OCI-LY7 (cell line): Measurements from ENCODE around the gene IL17D. TPM values are rescaled to one million over a fixed set of nuclear protein-coding genes. Genes with fewer than 3 reads are reported as not detected.

Experiments
- BruUV-seq: library from RNA; stranded (reverse); fragments of 400-500 nt; replicated peaks from 2 replicates; lab custom pipeline; 2021; lab: Mats Ljungman, UMichigan
- CTCF ChIA-PET: fragments of 300-600 bp; sonication (Branson Sonifier 250); formaldehyde crosslinking; loops from one replicate; lab custom pipeline; 2022; ENCODE audit warnings: antibody characterized with exemption; ENCODE audit not compliant: unreplicated experiment; lab: Charles Lee
- POLR2A ChIA-PET: fragments of 300-600 bp; sonication (Branson Sonifier 250); formaldehyde crosslinking; loops from one replicate; lab custom pipeline; 2022; ENCODE audit warnings: antibody characterized with exemption; lab: Charles Lee
- DNase-seq: peaks from one replicate; pipeline ENCODE4 v3.0.0-alpha.2; 2015; ENCODE audit warnings: low spot score
- H2AFZ ChIP-seq: fragments of 200-600 bp; sonication (generic), shearing (Covaris generic); 2 replicates; pipeline ENCODE4 v1.6.1; 2014; ENCODE audit warnings: mild to moderate bottlenecking, antibody characterized with exemption, low read length, moderate library complexity
- H3K27ac ChIP-seq: fragments of 200-600 bp; sonication (generic); 2 replicates; pipeline ENCODE4 v1.5.1; 2014; ENCODE audit warnings: mixed run types, low read depth, mild to moderate bottlenecking, moderate library complexity, low read length, inconsistent platforms; ENCODE audit not compliant: poor library complexity, severe bottlenecking
- H3K36me3 ChIP-seq: fragments of 200-600 bp; sonication (generic); 2 replicates; pipeline ENCODE4 v1.6.1; 2014; ENCODE audit warnings: mild to moderate bottlenecking, antibody characterized with exemption, low read length, moderate library complexity, mixed read lengths; ENCODE audit not compliant: insufficient read depth
- H3K4me1 ChIP-seq: fragments of 200-600 bp; sonication (generic); 2 replicates; pipeline ENCODE4 v1.5.1; 2014; ENCODE audit warnings: mild to moderate bottlenecking, low read length; ENCODE audit not compliant: insufficient read depth, poor library complexity, severe bottlenecking
- H3K4me2 ChIP-seq: fragments of 200-600 bp; sonication (generic); 2 replicates; pipeline ENCODE4 v1.6.1; 2014; ENCODE audit warnings: mild to moderate bottlenecking, low read length
- H3K4me3 ChIP-seq: fragments of 200-600 bp; sonication (generic); 2 replicates; pipeline ENCODE4 v1.5.1; 2014; ENCODE audit warnings: mild to moderate bottlenecking, low read depth, low read length; ENCODE audit not compliant: poor library complexity, severe bottlenecking
- H3K79me2 ChIP-seq: fragments of 200-600 bp; sonication (generic); 2 replicates; pipeline ENCODE4 v1.6.1; 2016; ENCODE audit warnings: low read depth, mild to moderate bottlenecking, low read length, moderate library complexity, mixed read lengths; ENCODE audit not compliant: insufficient read depth
- H3K9me2 ChIP-seq: fragments of 200-600 bp; sonication (generic); 2 replicates; pipeline ENCODE4 v1.6.1; 2016; ENCODE audit warnings: mild to moderate bottlenecking, low read length, mixed read lengths; ENCODE audit not compliant: insufficient read depth
- H3K9me3 ChIP-seq: fragments of 200-600 bp; sonication (generic); 2 replicates; pipeline ENCODE4 v1.6.1; 2014; ENCODE audit warnings: mild to moderate bottlenecking, mixed run types, low read length, mixed read lengths
- H4K20me1 ChIP-seq: fragments of 200-600 bp; sonication (generic); 2 replicates; pipeline ENCODE4 v1.6.1; 2014; ENCODE audit warnings: mild to moderate bottlenecking, antibody characterized with exemption, low read length, moderate library complexity, mixed read lengths; ENCODE audit not compliant: insufficient read depth
- EZH2phosphoT487 ChIP-seq: fragments of 200-600 bp; sonication (generic); IDR thresholded peaks from 2 replicates; pipeline ENCODE4 v1.6.1; 2018; ENCODE audit warnings: low read depth, borderline replicate concordance, mild to moderate bottlenecking, mixed run types, antibody characterized with exemption, low read length, moderate library complexity, mixed read lengths
- intact Hi-C: fragments of 100-400 bp; cut with micrococcal nuclease; formaldehyde crosslinking; loops from one replicate; pipeline ENCODE4 v1.10.0; 2022; ENCODE audit not compliant: unreplicated experiment
- total RNA-seq, 2 experiments: library from RNA; depleted of rRNA in 1 of 2; stranded (reverse); fragments of >200 nt in 1 of 2; shearing (Covaris generic) in 1 of 2; gene quantifications; 2 replicates each; pipeline ENCODE4 v1.2.3, GENCODE V29; 2014 to 2022
- TF ChIP-seq, protein P1 (sequence below): fragments of 200-600 bp; sonication (generic); conservative IDR thresholded peaks from 2 replicates; pipeline ENCODE4 v1.5.1; 2014; ENCODE audit warnings: mild to moderate bottlenecking, antibody characterized with exemption, low read length, moderate library complexity, mixed read lengths

The IL17D gene
- total RNA-seq, 2 experiments from 2014 or later: 0.51 to 1.1 TPM

DNA sequence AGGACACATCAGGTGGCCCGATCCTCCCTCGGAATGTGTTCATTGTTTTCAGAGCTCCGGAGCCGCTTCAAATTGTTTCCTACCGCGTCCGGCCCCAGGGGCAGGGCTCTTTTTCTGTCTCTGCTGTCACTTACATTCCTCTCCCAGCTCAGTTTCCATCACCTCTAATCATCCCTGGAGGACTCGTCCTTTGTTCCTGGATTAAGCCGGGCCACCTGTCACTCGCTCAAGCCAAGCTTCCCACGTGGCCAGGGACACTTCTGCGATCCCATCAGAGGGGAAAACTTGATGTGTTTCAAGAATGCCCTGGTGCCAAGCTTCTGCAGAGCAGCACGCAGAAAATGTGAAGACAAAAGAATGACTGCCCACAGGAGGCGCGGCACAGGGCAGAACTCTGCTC is 13.5 kb downstream of the IL17D start:
- CTCF ChIA-PET: no interaction called here
- Histone ChIP-seq H3K36me3 (no peaks in the 10 kb centered on the region), H3K9me3 (no peaks in the 10 kb centered on the region), H3K4me2 (no peak overlapping the region), H3K4me3 (no peak overlapping the region), H3K79me2 (no peaks in the 10 kb centered on the region), H4K20me1 (no peaks in the 10 kb centered on the region), H2AFZ (no peak overlapping the region), H3K4me1 (no peaks in the 10 kb centered on the region), H3K9me2 (no peaks in the 10 kb centered on the region), H3K27ac (no peak overlapping the region)
- intact Hi-C loops: no loop called here
- no peak for DNase-seq
- no peak for TF ChIP-seq EZH2phosphoT487
- TF ChIP-seq, protein P1, sequence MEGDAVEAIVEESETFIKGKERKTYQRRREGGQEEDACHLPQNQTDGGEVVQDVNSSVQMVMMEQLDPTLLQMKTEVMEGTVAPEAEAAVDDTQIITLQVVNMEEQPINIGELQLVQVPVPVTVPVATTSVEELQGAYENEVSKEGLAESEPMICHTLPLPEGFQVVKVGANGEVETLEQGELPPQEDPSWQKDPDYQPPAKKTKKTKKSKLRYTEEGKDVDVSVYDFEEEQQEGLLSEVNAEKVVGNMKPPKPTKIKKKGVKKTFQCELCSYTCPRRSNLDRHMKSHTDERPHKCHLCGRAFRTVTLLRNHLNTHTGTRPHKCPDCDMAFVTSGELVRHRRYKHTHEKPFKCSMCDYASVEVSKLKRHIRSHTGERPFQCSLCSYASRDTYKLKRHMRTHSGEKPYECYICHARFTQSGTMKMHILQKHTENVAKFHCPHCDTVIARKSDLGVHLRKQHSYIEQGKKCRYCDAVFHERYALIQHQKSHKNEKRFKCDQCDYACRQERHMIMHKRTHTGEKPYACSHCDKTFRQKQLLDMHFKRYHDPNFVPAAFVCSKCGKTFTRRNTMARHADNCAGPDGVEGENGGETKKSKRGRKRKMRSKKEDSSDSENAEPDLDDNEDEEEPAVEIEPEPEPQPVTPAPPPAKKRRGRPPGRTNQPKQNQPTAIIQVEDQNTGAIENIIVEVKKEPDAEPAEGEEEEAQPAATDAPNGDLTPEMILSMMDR: no peak
- POLR2A ChIA-PET: no interaction called here
- no TSS peak for BruUV-seq

- no peaks in the 10 kb centered on the region for H3K79me2 ChIP-seq
- H3K9me2 ChIP-seq: no peaks in the 10 kb centered on the region
- no peak overlapping the region for H2AFZ ChIP-seq
- no peaks in the 10 kb centered on the region for H3K9me3 ChIP-seq
- H3K36me3 ChIP-seq: no peaks in the 10 kb centered on the region
- intact Hi-C loops: no loop called here
- no peak for DNase-seq
- no peak overlapping the region for H3K4me3 ChIP-seq
- H3K4me2 ChIP-seq: no peak overlapping the region
- H3K27ac ChIP-seq: no peak overlapping the region
- TF ChIP-seq, protein P1: no peak
- no peak for TF ChIP-seq EZH2phosphoT487
- CTCF ChIA-PET: no interaction called here
- POLR2A ChIA-PET: no interaction called here
- BruUV-seq: no TSS peak
- H4K20me1 ChIP-seq: no peaks in the 10 kb centered on the region
- H3K4me1 ChIP-seq: no peaks in the 10 kb centered on the region
Measured at GRCh38 chr13:20717581-20718542, 14.4 kb downstream of the IL17D start.

DNA sequence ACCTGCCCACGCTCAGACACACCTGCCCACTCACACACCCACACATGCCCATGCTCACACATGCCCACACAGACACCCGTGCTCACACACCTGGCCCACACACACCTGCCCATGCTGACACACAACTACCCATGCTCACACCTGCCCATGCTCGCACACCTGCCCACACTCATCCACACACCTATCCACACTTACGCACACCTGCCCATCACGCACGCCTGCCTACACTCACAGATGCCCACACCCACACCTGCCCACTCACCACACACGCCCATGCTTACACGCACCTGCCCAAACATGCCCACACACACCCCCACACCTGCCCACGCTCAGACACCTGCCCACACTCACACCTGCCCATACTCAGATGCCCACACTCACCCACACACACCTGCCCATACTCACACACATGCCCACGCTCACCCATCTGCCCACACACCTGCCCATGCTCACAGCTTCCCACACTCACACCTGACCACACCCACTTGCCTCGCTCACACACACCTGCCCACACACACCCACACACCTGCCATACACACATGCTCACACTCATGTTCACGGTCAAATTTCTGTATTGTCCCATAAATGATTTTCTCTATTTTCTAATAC is 15.6 kb downstream of the IL17D start:
- Histone ChIP-seq H3K4me2 (no peak overlapping the region), H4K20me1 (no peaks in the 10 kb centered on the region), H3K9me3 (no peaks in the 10 kb centered on the region), H3K9me2 (no peaks in the 10 kb centered on the region), H3K36me3 (no peaks in the 10 kb centered on the region), H3K27ac (no peak overlapping the region), H3K4me3 (no peak overlapping the region), H3K79me2 (no peaks in the 10 kb centered on the region), H3K4me1 (no peaks in the 10 kb centered on the region), H2AFZ (no peak overlapping the region)
- BruUV-seq: no TSS peak
- no peak for DNase-seq
- TF ChIP-seq, protein P1: no peak
- no peak for TF ChIP-seq EZH2phosphoT487
- POLR2A ChIA-PET: no interaction called here
- CTCF ChIA-PET: no interaction called here
- intact Hi-C loops: no loop called here
